IMR-90 (cell line): ENCODE data around the gene SPACA7. TPM values are rescaled to one million over a fixed set of nuclear protein-coding genes. Genes with fewer than 3 reads are reported as not detected.

Experiments used
- ATAC-seq: fragments of 200-7000 bp; cut with Tn5 transposase; 2 replicates; pipeline ENCODE4 v1.9.1; 2020; ENCODE audit warnings: low read depth, mild to moderate bottlenecking, moderate library complexity
- BruUV-seq: library from RNA; stranded (reverse); fragments of 400-500 nt; replicated peaks from 2 replicates; lab custom pipeline; 2021; lab: Mats Ljungman, UMichigan
- CTCF ChIA-PET: fragments of 300-600 bp; formaldehyde crosslinking; extraction: SDS; loops from one replicate; lab custom pipeline; 2021; ENCODE audit warnings: antibody characterized with exemption; lab: Yijun Ruan, JAX
- POLR2A ChIA-PET: fragments of 300-600 bp; sonication (Branson Sonifier 250); formaldehyde crosslinking; loops from one replicate; lab custom pipeline; 2022; ENCODE audit warnings: antibody characterized with exemption; ENCODE audit not compliant: unreplicated experiment; lab: Charles Lee
- DNase-seq: peaks from one replicate; pipeline ENCODE4 v3.0.0; 2013
- H2AFZ ChIP-seq: replicated peaks from 2 replicates; pipeline ENCODE3; 2013; ENCODE audit warnings: low read length, mild to moderate bottlenecking; ENCODE audit not compliant: poor library complexity
- H2AK5ac ChIP-seq: 2 replicates; pipeline ENCODE4 v1.6.1; 2013; ENCODE audit warnings: low read depth, low read length, inconsistent platforms
- H2AK9ac ChIP-seq: replicated peaks from 2 replicates; pipeline ENCODE3; 2013; ENCODE audit warnings: mild to moderate bottlenecking, low read depth, low read length, moderate library complexity; ENCODE audit not compliant: poor library complexity
- H2BK120ac ChIP-seq: 2 replicates; pipeline ENCODE4 v1.6.1; 2013; ENCODE audit warnings: low read depth, low read length, inconsistent platforms
- H2BK15ac ChIP-seq: 3 replicates; pipeline ENCODE4 v1.6.1; 2013; ENCODE audit warnings: low read depth, low read length, inconsistent platforms
- H2BK20ac ChIP-seq: 2 replicates; pipeline ENCODE4 v1.6.1; 2013; ENCODE audit warnings: low read depth, mild to moderate bottlenecking, inconsistent platforms, low read length, moderate library complexity
- H2BK5ac ChIP-seq: 2 replicates; pipeline ENCODE4 v1.6.1; 2013; ENCODE audit warnings: mild to moderate bottlenecking, low read depth, low read length, inconsistent platforms; ENCODE audit not compliant: poor library complexity, severe bottlenecking
- H3K14ac ChIP-seq: replicated peaks from 2 replicates; pipeline ENCODE4 v1.6.1; 2013; ENCODE audit warnings: low read depth, low read length, inconsistent platforms
- H3K18ac ChIP-seq: 2 replicates; pipeline ENCODE4 v1.6.1; 2013; ENCODE audit warnings: low read depth, low read length, control low read depth
- H3K23ac ChIP-seq: 2 replicates; pipeline ENCODE4 v1.6.1; 2013; ENCODE audit warnings: low read depth, low read length, inconsistent platforms
- H3K27ac ChIP-seq: 2 replicates; pipeline ENCODE4 v1.5.1; 2013; ENCODE audit warnings: mild to moderate bottlenecking, control low read depth, low read length; ENCODE audit not compliant: insufficient read depth
- H3K27me3 ChIP-seq: 2 replicates; pipeline ENCODE4 v1.6.1; 2013; ENCODE audit warnings: low read length; ENCODE audit not compliant: control insufficient read depth, insufficient read depth
- H3K36me3 ChIP-seq: 2 replicates; pipeline ENCODE4 v1.6.1; 2013; ENCODE audit warnings: low read length, mixed read lengths; ENCODE audit not compliant: control insufficient read depth, insufficient read depth
- H3K4ac ChIP-seq: 2 replicates; pipeline ENCODE4 v1.6.1; 2013; ENCODE audit warnings: low read depth, low read length, inconsistent platforms
- H3K4me1 ChIP-seq: 2 replicates; pipeline ENCODE4 v1.6.1; 2013; ENCODE audit warnings: low read length, mixed read lengths; ENCODE audit not compliant: control insufficient read depth, insufficient read depth
- H3K4me2 ChIP-seq: 2 replicates; pipeline ENCODE4 v1.6.1; 2013; ENCODE audit warnings: low read depth, mild to moderate bottlenecking, control low read depth, low read length, moderate library complexity
- H3K4me3 ChIP-seq: 2 replicates; pipeline ENCODE4 v1.5.1; 2013; ENCODE audit warnings: low read depth, mild to moderate bottlenecking, control low read depth, low read length, moderate library complexity; ENCODE audit not compliant: insufficient read depth
- H3K56ac ChIP-seq: 2 replicates; pipeline ENCODE4 v1.6.1; 2013; ENCODE audit warnings: low read length, inconsistent platforms; ENCODE audit not compliant: insufficient read depth; ENCODE audit errors: extremely low read depth
- H3K79me1 ChIP-seq, 2 experiments: 2 replicates each; pipeline ENCODE4 v1.6.1; 2013; ENCODE audit warnings: low read length in 2 of 2, inconsistent platforms in 1 of 2, low read depth in 1 of 2
- H3K9ac ChIP-seq: 2 replicates; pipeline ENCODE4 v1.6.1; 2013; ENCODE audit warnings: low read depth, low read length, control low read depth
- H3K9me1 ChIP-seq: 2 replicates; pipeline ENCODE4 v1.6.1; 2013; ENCODE audit warnings: low read length, inconsistent platforms; ENCODE audit not compliant: insufficient read depth
- H3K9me3 ChIP-seq: 2 replicates; pipeline ENCODE4 v1.6.1; 2013; ENCODE audit warnings: low read length; ENCODE audit not compliant: control insufficient read depth, insufficient read depth
- H4K20me1 ChIP-seq: 2 replicates; pipeline ENCODE4 v1.6.1; 2013; ENCODE audit warnings: low read length, inconsistent platforms; ENCODE audit not compliant: insufficient read depth
- H4K5ac ChIP-seq: 2 replicates; pipeline ENCODE4 v1.6.1; 2013; ENCODE audit warnings: mild to moderate bottlenecking, low read depth, low read length, control low read depth
- H4K8ac ChIP-seq, 2 experiments: 2 replicates each; pipeline ENCODE4 v1.6.1; 2013; ENCODE audit warnings: low read depth in 2 of 2, low read length in 2 of 2, control low read depth in 1 of 2, inconsistent platforms in 1 of 2
- H4K91ac ChIP-seq: 2 replicates; pipeline ENCODE4 v1.6.1; 2013; ENCODE audit warnings: low read depth, low read length, inconsistent platforms; ENCODE audit not compliant: insufficient read depth
- BHLHE40 ChIP-seq: fragments of 150-350 bp; IDR thresholded peaks from 2 replicates; pipeline ENCODE4 v1.6.1; 2016; ENCODE audit warnings: mild to moderate bottlenecking, low read depth, low read length
- CEBPB ChIP-seq: IDR thresholded peaks from 2 replicates; pipeline ENCODE4 v1.6.1; 2012; ENCODE audit warnings: low read depth, low read length, improper control_type of control experiment
- FOS ChIP-seq: fragments of 150-350 bp; IDR thresholded peaks from 2 replicates; pipeline ENCODE4 v1.6.1; 2016; ENCODE audit warnings: low read depth, low read length
- MAZ ChIP-seq: IDR thresholded peaks from 2 replicates; pipeline ENCODE4 v1.6.1; 2012; ENCODE audit warnings: low read depth, mild to moderate bottlenecking, low read length, improper control_type of control experiment, moderate library complexity, borderline replicate concordance
- MXI1 ChIP-seq: IDR thresholded peaks from 2 replicates; pipeline ENCODE4 v1.6.1; 2012; ENCODE audit warnings: low read depth, mild to moderate bottlenecking, low read length, moderate library complexity, borderline replicate concordance
- NFE2L2 ChIP-seq: fragments of 150-350 bp; IDR thresholded peaks from 2 replicates; pipeline ENCODE4 v1.6.1; 2016; ENCODE audit warnings: low read depth, mild to moderate bottlenecking, low read length
- RAD21 ChIP-seq: IDR thresholded peaks from 2 replicates; pipeline ENCODE4 v1.6.1; 2012; ENCODE audit warnings: low read length, improper control_type of control experiment
- RCOR1 ChIP-seq: IDR thresholded peaks from 2 replicates; pipeline ENCODE4 v1.6.1; 2012; ENCODE audit warnings: mild to moderate bottlenecking, low read length, improper control_type of control experiment; ENCODE audit not compliant: insufficient replicate concordance
- RFX5 ChIP-seq: IDR thresholded peaks from 2 replicates; pipeline ENCODE4 v1.8.0; 2012; ENCODE audit warnings: low read depth, mild to moderate bottlenecking, low read length, moderate library complexity
- SMC3 ChIP-seq: fragments of 150-350 bp; IDR thresholded peaks from 2 replicates; pipeline ENCODE4 v1.6.1; 2016; ENCODE audit warnings: low read depth, mild to moderate bottlenecking, antibody characterized with exemption, low read length, moderate library complexity
- WGBS, 2 experiments: methylation state at CpG; one replicate each; pipeline versions ENCODE4 v1.1.5 to v1.1.7; 2013; ENCODE audit warnings: missing lambda C conversion rate in 2 of 2; ENCODE audit not compliant: insufficient read length in 1 of 2; ENCODE audit errors: extremely low coverage in 2 of 2; 5-methylcytosine and 5-hydroxymethylcytosine counted together
- dilution Hi-C: fragments of 300-500 bp; cut with HindIII; formaldehyde crosslinking; loops from one replicate; pipeline ENCODE4 v1.14.3; 2018; ENCODE audit warnings: low sequenced_read_pairs; ENCODE audit not compliant: unreplicated experiment
- in situ Hi-C: fragments of 300-500 bp; cut with MboI; formaldehyde crosslinking; loops from 3 replicates; pipeline ENCODE4 v1.14.3; 2019; ENCODE audit warnings: low sequenced_read_pairs, inconsistent platforms, mixed read lengths
- intact Hi-C: fragments of 100-400 bp; cut with micrococcal nuclease; formaldehyde crosslinking; loops from 2 replicates; pipeline ENCODE4 v1.10.0; 2022
- polyA plus RNA-seq, 3 experiments: library from polyadenylated mRNA; depleted of rRNA; stranded (reverse); fragments of >200 nt; gene quantifications; 2 replicates each; pipeline ENCODE4 v1.2.3, GENCODE V29; 2012; ENCODE audit warnings: low replicate concordance in 1 of 3
- total RNA-seq: library from RNA; depleted of rRNA; stranded (reverse); fragments of >200 nt; gene quantifications from 2 replicates; pipeline ENCODE4 v1.2.3, GENCODE V29; 2012
- TF ChIP-seq, protein P1 (sequence below): conservative IDR thresholded peaks from 2 replicates; pipeline ENCODE4 v1.5.1; 2012; ENCODE audit warnings: mild to moderate bottlenecking, low read depth, low read length, improper control_type of control experiment

Gene SPACA7
- total and polyA plus RNA-seq, 2 of the 4 experiments (the other 2 are of a cell fraction): not detected

DNA sequence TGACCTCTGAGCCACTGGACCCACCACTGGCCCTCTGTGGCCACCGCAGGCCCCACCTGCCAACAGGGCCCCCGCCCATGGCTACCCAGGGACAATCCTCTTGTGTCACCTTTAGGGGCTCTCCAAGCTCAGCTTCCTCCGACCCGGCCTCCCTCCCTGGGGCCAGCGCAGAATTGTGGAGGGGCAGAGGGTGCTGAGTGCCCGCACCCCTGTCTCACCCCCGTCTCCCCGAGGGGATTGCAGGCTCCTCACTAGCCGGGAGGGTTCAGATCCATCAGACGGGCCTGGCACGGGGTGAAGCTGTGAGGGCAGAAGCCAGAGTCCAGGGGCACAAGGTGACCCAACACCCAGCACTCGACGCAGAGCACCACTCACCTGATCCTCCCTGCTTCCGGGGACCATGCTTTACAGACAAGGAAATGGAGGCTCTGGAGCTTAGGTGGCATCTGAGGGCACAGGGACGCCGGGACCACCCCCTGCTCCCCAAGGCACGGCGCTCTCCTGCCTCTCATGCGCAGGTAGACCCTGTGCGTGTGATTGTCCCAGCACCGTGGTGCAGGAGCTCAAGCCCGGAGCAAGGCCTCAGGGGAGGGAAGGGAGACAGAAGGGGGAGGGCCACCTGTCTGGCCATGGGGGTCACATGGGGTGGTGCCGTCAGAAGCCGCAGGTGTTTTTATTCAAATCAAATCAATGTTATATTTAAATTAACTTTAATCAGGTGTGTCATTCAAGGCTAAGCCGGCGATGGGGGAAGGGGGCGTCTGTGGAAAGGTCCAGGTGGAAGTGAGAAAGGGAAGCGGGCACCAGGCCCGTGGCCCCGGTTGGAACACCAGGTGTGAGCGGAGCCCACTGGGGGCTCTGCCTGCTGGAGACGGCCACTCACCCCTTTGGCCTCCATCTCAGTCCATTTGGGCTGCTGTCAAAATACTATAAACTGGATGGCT, 21.6 kb upstream of the SPACA7 start:
- ATAC-seq: no peak
- no peaks in the 10 kb centered on the region for H3K4me1 ChIP-seq
- POLR2A ChIA-PET: no interaction called here

More for the DNA sequence above, 21.6 kb upstream of the SPACA7 start:
- H3K14ac ChIP-seq: no peak overlapping the region
- dilution Hi-C loops (no loop called here), in situ Hi-C loops (no loop called here), intact Hi-C loops (no loop called here)
- WGBS, 2 experiments: 80% methylated on average over 1 of the region's 32 CpGs; no CpG with 5 or more reads in 1 of the 2 experiments
- no peak overlapping the region for H3K9ac ChIP-seq
- no peaks in the 10 kb centered on the region for H3K36me3 ChIP-seq
- H3K4me3 ChIP-seq: no peak overlapping the region
- H4K5ac ChIP-seq: no peak overlapping the region
- no peak for DNase-seq
- no peak overlapping the region for H4K91ac ChIP-seq
- H2AK5ac ChIP-seq: no peak overlapping the region
- no peaks in the 10 kb centered on the region for H3K9me1 ChIP-seq
- no peak overlapping the region for H3K56ac ChIP-seq
- H3K27me3 ChIP-seq: no peaks in the 10 kb centered on the region
- H3K79me1 ChIP-seq: no peaks in the 10 kb centered on the region
- CTCF ChIA-PET: interaction anchor here (0.6 kb wide), 1 partner anchor 468 kb away, joined by 3 read pairs; no protein-coding TSS in a partner anchor
- no peak overlapping the region for H2AFZ ChIP-seq
- no peak for TF ChIP-seq NFE2L2
- TF ChIP-seq SMC3: no peak
- TF ChIP-seq, protein P1, sequence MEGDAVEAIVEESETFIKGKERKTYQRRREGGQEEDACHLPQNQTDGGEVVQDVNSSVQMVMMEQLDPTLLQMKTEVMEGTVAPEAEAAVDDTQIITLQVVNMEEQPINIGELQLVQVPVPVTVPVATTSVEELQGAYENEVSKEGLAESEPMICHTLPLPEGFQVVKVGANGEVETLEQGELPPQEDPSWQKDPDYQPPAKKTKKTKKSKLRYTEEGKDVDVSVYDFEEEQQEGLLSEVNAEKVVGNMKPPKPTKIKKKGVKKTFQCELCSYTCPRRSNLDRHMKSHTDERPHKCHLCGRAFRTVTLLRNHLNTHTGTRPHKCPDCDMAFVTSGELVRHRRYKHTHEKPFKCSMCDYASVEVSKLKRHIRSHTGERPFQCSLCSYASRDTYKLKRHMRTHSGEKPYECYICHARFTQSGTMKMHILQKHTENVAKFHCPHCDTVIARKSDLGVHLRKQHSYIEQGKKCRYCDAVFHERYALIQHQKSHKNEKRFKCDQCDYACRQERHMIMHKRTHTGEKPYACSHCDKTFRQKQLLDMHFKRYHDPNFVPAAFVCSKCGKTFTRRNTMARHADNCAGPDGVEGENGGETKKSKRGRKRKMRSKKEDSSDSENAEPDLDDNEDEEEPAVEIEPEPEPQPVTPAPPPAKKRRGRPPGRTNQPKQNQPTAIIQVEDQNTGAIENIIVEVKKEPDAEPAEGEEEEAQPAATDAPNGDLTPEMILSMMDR: no peak
- TF ChIP-seq RAD21: no peak
- TF ChIP-seq CEBPB: no peak
- TF ChIP-seq RFX5: no peak
- TF ChIP-seq BHLHE40: no peak
- no peak for TF ChIP-seq MAZ
- TF ChIP-seq FOS: no peak
- TF ChIP-seq MXI1: no peak
- TF ChIP-seq RCOR1: no peak
- H2BK20ac ChIP-seq: no peak overlapping the region
- no peak overlapping the region for H3K23ac ChIP-seq
- H2BK5ac ChIP-seq: no peak overlapping the region
- H3K9me3 ChIP-seq: peaks cover 37% of the 10 kb centered on the region
- H4K8ac ChIP-seq: no peak overlapping the region
- H3K18ac ChIP-seq: no peak overlapping the region
- no peak overlapping the region for H3K4me2 ChIP-seq
- H2BK15ac ChIP-seq: no peak overlapping the region
- H3K4ac ChIP-seq: no peak overlapping the region
- no TSS peak for BruUV-seq
- H2AK9ac ChIP-seq: no peak overlapping the region
- no peaks in the 10 kb centered on the region for H4K20me1 ChIP-seq
- H2BK120ac ChIP-seq: no peak overlapping the region
- no peak overlapping the region for H3K27ac ChIP-seq
